NCI-H82 (cell line): Measurements from ENCODE around the gene COX4I2.
"Not testable (repeated sequence)": the region's sequence is repeated elsewhere in the genome, so short reads cannot be mapped to it uniquely, and the experiment has no call there.

ENCODE experiments used
- DNase-seq: peaks from one replicate; lab custom pipeline; 2025; lab: John Stamatoyannopoulos, UW

The COX4I2 gene

GRCh38 chr20:31607640-31608250 lies 30.0 kb upstream of the COX4I2 start:
- peak; percentile 42 for DNase-seq

GRCh38 chr20:31608251-31608945 lies 29.3 kb upstream of the COX4I2 start:
- peak; percentile 84 for DNase-seq

GRCh38 chr20:31612271-31612640 lies 25.5 kb upstream of the COX4I2 start:
- not testable (repeated sequence) for DNase-seq

GRCh38 chr20:31615416-31615815 lies 22.3 kb upstream of the COX4I2 start:
- no peak for DNase-seq

- DNase-seq, result no peak
Observed at GRCh38 chr20:31617432-31618104, 20.1 kb upstream of the COX4I2 start.

- DNase-seq, result no peak
Observed at GRCh38 chr20:31620246-31620645, 17.5 kb upstream of the COX4I2 start.

GRCh38 chr20:31623123-31623505 lies 14.6 kb upstream of the COX4I2 start:
- DNase-seq, result not testable (repeated sequence)

GRCh38 chr20:31626534-31626933 lies 11.2 kb upstream of the COX4I2 start:
- not testable (repeated sequence) for DNase-seq

- DNase-seq, result not testable (repeated sequence)
Observed at GRCh38 chr20:31628057-31628456, 9.7 kb upstream of the COX4I2 start.

GRCh38 chr20:31630187-31630790 lies 7.4 kb upstream of the COX4I2 start:
- DNase-seq, result no peak

GRCh38 chr20:31632548-31633338 lies 5.0 kb upstream of the COX4I2 start:
- no peak for DNase-seq

- no peak for DNase-seq
Observed at GRCh38 chr20:31633339-31633914, 4.3 kb upstream of the COX4I2 start.

GRCh38 chr20:31638317-31638716 lies 605 bp downstream of the COX4I2 start:
- DNase-seq, result peak; percentile 94

GRCh38 chr20:31638816-31639215 lies 1.1 kb downstream of the COX4I2 start:
- DNase-seq, result no peak

- no peak for DNase-seq
Observed at GRCh38 chr20:31640259-31640658, 2.5 kb downstream of the COX4I2 start.

GRCh38 chr20:31641391-31641790 lies 3.7 kb downstream of the COX4I2 start:
- DNase-seq, result no peak

GRCh38 chr20:31642837-31643236 lies 5.1 kb downstream of the COX4I2 start:
- no peak for DNase-seq

- DNase-seq, result no peak
Observed at GRCh38 chr20:31643522-31643921, 5.8 kb downstream of the COX4I2 start.

- DNase-seq, result peak; percentile 83
Observed at GRCh38 chr20:31644701-31645100, 7.0 kb downstream of the COX4I2 start.

- DNase-seq, result peak; percentile 86
Observed at GRCh38 chr20:31648104-31648503, 10.4 kb downstream of the COX4I2 start.

GRCh38 chr20:31652917-31653396 lies 15.2 kb downstream of the COX4I2 start:
- DNase-seq, result no peak

GRCh38 chr20:31653561-31653960 lies 15.8 kb downstream of the COX4I2 start:
- DNase-seq, result no peak
